ENCODE measurements around the gene NRG3.
"Not testable (repeated sequence)": the region's sequence is repeated elsewhere in the genome, so short reads cannot be mapped to it uniquely, and the experiment has no call there.

The NRG3 gene

DNA sequence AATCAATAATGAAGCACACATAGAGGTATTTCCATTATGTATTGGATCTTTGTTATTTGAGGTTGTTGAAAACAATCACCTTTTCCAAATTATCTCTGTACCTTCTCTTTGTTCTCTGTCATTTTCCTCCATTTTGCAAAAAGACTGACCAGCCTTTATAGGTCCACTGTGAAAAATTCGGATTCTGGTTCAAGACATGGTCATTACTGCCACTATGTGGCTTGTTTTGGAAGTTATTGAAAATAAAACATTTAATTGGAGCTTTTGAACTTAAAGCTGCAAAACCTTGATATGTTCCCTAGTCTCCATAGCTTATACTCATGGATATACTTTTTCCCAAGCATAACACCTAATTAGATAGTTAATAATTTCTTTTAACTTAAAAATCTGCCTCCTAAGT lies 1094.4 kb downstream of the NRG3 start:
- DNase-seq (ENCODE audit: low read depth, low spot score) = no peak

DNA sequence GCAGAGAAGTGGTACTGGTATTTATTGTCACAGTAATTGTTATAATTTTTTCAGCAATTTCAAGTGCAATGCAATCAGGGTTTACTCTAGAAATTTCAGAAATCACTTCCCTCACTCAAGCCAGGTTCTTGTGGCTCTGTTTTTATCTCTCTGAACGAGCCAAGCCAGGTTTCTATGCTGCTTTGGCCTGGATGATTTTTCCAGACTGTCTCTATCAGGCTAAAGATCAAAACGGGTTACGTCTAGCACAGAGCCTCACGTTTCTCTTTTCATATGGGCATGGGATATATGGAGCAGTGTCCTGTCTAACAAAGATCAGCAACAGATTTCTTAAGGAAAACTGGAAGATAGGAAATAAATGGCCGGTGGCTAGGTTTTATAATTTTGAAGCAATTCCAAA lies 1105.3 kb downstream of the NRG3 start:
- no peak for DNase-seq (ENCODE audit: low read depth, low spot score)

DNA sequence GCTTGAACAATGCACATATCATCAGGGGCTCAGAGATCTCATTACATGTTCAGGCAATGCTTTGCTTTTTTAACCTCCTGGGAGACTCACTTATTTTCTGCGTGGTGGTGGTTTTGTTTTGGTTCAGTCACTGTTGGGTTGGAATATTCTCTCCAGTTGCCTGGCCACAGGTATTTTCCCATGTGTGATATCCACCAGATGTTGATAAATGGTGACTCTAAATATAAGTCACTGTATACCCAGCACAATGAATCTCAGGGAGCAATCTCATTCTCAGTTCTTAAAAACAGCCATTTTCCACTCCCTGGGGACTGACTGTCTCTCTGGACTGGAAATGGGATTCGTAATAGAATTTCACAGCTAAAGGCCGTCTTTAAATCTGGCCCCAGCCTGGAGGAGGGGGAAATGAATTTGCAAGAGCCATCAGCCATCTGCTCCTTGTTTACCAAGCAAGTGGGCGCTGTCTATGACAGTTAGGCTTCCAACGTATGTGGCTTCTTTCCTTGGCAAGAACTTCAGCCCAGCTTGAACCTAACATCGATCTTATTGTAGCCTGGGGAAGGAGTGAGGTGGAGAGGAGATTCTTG lies 1106.2 kb downstream of the NRG3 start:
- no peak for DNase-seq (ENCODE audit: low read depth, low spot score)

DNA sequence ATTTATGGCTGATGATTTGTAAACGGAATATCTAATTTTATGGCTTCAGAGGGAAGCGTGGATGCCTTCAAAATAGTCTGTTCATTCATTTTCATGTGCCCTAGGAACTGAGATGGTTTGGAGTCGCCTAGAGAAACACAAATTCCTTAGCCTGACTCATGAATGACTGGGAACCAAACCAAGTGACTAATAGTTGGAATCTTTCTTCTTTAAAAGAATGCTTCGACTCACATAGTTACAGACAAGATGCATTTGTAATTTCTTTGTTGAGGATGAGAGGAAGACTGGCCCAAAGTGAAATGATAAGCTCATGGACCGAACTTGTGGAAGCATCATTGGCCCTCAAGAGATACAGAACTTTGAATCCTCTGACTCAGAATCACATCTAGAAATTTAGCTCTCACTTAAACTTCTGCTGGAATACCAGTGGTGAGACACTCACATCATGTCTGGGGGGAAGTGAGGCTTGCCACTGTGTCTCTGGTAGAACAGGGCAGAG lies 1107.2 kb downstream of the NRG3 start:
- no peak for DNase-seq (ENCODE audit: low read depth, low spot score)

DNA sequence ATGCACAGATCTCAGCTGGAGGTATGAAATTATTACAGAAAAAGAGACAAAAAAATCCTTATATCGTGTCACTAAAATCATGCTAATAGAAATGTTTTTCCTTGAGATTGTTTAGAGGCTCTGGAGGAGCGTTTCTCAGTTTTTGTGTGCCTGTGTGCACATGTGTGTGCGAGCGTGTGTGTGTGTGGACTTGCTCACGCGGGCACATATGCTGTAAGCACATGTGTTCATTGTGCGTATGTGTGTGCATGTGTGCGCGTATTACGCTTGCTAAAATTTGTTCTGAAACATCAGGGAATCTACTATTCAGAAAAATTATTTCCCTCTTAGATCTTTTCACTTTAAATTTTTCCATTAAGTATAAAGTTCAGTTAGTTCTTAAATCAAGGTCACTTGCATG lies 1111.2 kb downstream of the NRG3 start:
- DNase-seq (ENCODE audit: low read depth, low spot score) = no peak

DNA sequence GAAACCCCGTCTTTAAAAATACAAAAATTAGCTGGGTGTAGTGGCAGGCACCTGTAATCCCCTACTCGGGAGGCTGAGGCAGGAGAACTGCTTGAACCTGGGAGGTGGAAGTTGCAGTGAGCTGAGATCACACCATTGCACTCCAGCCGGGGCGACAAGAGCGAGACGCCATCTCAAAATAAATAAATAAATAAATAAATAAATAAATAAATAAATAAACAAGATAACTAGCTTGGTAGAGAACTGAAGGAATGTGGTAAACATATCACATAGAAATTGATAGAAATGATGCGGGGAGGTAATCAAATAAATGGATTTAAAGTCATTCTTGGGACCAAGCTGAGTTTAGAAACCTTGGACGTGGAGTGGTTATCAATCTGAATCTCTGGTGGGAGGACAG lies 1131.5 kb downstream of the NRG3 start:
- not testable (repeated sequence) for DNase-seq (ENCODE audit: low read depth, low spot score)

DNA sequence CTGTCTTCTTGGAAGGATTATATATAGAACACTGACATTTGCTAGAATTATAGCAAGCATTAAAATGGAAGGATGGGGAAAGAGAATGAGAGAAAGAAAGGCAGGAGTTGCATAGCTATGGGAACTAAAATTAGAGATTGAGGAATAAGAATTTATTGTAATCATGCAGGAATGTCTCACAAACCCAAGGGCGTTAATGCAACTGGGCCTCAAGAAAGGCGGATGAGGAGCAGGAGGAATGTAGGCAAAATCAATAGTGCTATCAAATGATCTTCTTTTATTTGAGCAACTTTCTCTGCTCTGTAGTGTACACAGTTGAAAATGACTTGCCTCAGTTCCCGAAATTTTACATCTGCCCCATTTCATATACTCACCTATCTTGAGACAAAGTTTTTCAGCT lies 1132.5 kb downstream of the NRG3 start:
- DNase-seq (ENCODE audit: low read depth, low spot score) = no peak

DNA sequence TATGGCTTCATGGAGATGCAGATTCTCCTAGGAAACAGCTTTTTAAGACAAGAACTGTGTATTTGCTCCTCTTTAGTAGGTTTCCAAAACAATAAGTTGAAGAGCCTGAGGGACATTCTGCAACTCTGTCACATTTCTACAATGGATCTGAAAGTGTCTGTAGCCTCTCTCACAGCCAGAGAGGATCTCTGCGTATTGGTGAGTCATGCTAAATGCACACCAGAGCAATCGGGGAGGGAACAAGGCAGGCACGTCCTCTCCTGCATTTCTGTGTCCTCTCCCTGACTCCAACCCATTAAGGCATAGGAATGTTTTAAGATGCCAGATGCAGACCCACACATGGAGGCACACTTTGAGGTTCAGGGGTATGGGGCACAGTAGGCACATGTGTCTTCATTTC lies 1137.9 kb downstream of the NRG3 start:
- no peak for DNase-seq (ENCODE audit: low read depth, low spot score)

DNA sequence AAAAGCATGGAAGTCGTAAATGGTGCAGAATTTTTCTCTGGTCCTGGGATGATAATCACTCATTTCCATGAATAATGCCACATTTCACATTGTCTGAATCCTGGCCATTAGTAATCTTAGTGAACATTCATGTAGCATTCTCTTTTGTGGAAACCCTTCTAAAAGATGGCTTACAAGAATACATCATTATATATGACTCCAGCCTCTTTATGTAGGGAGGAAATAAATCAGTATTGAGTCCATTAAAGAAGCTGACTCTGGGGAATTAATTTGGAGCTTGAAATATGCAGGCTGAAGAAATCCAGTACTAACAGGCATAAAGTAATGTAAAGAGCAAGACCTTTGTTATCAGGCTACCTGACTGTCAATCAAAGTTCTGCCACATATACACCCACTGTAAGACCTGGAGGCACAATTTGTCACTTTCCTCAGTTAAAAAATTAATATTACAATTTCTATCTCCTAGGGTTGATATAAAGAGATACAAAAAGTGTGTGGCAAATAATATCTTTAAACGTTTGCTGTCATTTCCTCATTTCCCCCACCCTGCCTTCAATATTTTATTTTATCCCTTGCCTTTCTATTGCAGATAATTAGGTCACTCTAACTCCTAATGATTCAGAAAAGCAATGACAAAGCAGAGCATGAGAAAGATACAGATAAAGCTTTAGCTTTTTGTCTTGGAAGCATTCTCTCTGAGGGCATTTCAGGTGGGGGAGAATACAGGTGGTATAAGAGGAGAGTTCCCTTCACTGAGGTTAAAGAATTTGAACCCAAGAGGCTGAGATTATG lies 1142.3 kb downstream of the NRG3 start:
- DNase-seq (ENCODE audit: low read depth, low spot score) = no peak

DNA sequence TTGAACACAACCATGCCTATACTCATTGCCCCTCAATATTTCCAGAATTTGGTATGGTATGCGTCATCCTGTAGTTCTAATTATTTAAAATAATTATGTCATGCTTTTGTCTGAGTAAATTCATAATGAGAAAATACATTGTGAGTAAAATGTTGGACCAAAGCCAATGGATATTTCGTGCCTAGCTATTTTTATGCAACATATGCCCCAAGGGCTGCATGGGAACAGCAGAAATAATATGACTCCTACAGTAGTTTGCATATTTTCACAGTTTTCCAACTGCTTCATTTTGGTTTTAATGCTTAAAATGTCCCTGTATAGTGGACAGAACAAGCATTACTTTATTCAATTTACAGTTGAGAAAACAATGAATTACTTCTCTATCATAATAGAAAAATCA lies 1148.7 kb downstream of the NRG3 start:
- no peak for DNase-seq (ENCODE audit: low read depth, low spot score)

All from iPS DF 19.7 (cell line).